Stimulated activated CD8-positive, alpha-beta memory T cell treated with anti-CD3 and anti-CD28 coated beads, Interleukin-15, amount 100 ng/mL, for 1 hour (primary cell): ENCODE data around the gene VN1R5.

ENCODE experiments used
- DNase-seq: peaks from one replicate; pipeline ENCODE4 v3.0.0-alpha.2; 2020; ENCODE audit warnings: low read depth

Gene VN1R5

DNA sequence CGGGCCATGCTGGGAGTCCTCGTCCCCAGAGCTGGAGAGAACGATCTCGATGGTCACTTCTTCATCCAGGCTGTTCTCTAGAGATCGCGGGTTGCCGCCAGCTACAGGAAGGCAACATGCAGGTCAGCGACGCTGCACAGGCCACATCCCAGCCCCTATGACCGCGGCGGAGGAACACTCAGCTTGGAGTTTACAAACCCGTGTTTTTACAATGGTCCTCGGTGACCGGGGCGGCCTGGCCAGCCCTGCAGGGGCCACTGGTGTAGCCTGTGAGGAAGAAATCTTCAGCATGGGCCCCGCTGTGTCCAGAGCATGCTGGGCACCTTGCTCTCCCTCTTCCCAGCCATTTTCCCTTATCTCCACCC, 45.3 kb downstream of the VN1R5 start:
- no peak for DNase-seq

DNA sequence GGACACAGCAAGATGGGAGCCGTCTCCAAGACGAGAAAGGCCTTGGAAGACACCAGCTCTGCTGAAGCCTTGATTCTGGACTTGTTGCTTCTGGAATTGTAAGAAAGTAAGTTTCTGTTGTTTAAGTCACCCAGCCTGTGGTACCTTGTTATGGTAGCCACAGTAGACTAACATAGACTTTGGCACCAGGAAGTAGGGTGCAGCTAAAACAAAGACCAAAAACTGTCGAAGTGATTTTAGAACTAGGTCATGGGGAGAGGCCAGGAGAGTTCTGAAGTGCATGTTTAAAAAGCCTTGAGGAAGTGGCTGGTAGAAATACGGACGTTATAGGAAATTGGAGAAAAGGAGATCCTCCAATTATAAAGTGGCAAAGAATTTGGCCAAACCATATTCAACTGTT, 47.3 kb downstream of the VN1R5 start:
- no peak for DNase-seq

DNA sequence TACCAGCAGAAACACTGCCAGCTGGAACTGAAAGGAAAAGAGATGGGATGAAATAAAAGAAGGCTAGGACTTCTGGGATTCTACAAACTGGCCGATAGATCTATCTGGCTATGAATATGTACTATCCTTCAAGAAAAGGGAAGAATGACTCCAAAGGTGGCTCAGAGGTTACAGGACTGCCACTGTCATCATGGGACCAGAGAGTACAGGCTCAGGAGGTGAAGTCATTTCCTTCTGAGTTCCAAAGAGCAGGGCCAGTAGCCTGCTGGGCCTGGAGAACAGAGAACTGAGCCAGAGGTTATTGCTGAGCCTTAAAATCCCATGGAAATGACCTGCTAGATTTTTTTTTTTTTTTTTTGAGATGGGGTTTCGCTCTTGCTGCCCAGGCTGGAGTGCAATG, 48.2 kb downstream of the VN1R5 start:
- DNase-seq = no peak
